Neural progenitor cell (in vitro differentiated cells): ENCODE data around the gene C9orf153. TPM values are rescaled to one million over a fixed set of nuclear protein-coding genes. Genes with fewer than 3 reads are reported as not detected.
"Not testable (repeated sequence)": the region's sequence is repeated elsewhere in the genome, so short reads cannot be mapped to it uniquely, and the experiment has no call there.

ENCODE experiments used
- DNase-seq: peaks from one replicate; pipeline ENCODE4 v3.0.0-alpha.2; 2016; ENCODE audit warnings: low spot score
- H2AFZ ChIP-seq: fragments of 200-600 bp; sonication (generic); replicated peaks from 2 replicates; pipeline ENCODE4 v1.6.1; 2016; ENCODE audit warnings: antibody characterized with exemption
- H3F3A ChIP-seq: fragments of 200-600 bp; sonication (generic); 2 replicates; pipeline ENCODE4 v1.6.1; 2016; ENCODE audit warnings: antibody characterized with exemption, low read depth
- H3K27ac ChIP-seq: fragments of 200-600 bp; sonication (generic); 2 replicates; pipeline ENCODE4 v1.5.1; 2016; ENCODE audit warnings: mild to moderate bottlenecking
- H3K27me3 ChIP-seq: fragments of 200-600 bp; sonication (generic); 2 replicates; pipeline ENCODE4 v1.6.1; 2016; ENCODE audit warnings: mild to moderate bottlenecking, moderate library complexity
- H3K36me3 ChIP-seq: fragments of 200-600 bp; sonication (generic); 2 replicates; pipeline ENCODE4 v1.5.1; 2016
- H3K4me1 ChIP-seq: fragments of 200-600 bp; sonication (generic); 2 replicates; pipeline ENCODE4 v1.6.1; 2016; ENCODE audit warnings: mixed run types
- H3K4me2 ChIP-seq: fragments of 200-600 bp; sonication (generic); 2 replicates; pipeline ENCODE4 v1.6.1; 2016
- H3K4me3 ChIP-seq: fragments of 200-600 bp; sonication (generic); 2 replicates; pipeline ENCODE4 v1.5.1; 2016
- H3K79me2 ChIP-seq: fragments of 200-600 bp; sonication (generic); 2 replicates; pipeline ENCODE4 v1.6.1; 2016; ENCODE audit warnings: low read depth
- H3K9ac ChIP-seq: fragments of 200-600 bp; sonication (generic); 2 replicates; pipeline ENCODE4 v1.6.1; 2016
- H3K9me3 ChIP-seq: fragments of 200-600 bp; sonication (generic); 2 replicates; pipeline ENCODE4 v1.5.1; 2016; ENCODE audit warnings: low read depth
- H4K20me1 ChIP-seq: fragments of 200-600 bp; sonication (generic); 2 replicates; pipeline ENCODE4 v1.6.1; 2016; ENCODE audit warnings: low read depth
- H3K27ac Mint-ChIP-seq: 3 replicates; pipeline ENCODE4 v1.8.0; 2021; ENCODE audit warnings: mixed read lengths
- H3K27me3 Mint-ChIP-seq: 2 replicates; pipeline ENCODE4 v1.8.0; 2022; ENCODE audit warnings: low read depth, mild to moderate bottlenecking, inconsistent platforms, moderate library complexity, mixed read lengths; ENCODE audit not compliant: insufficient read depth
- H3K36me3 Mint-ChIP-seq: 3 replicates; pipeline ENCODE4 v1.8.0; 2021; ENCODE audit warnings: mixed read lengths
- H3K4me1 Mint-ChIP-seq: 3 replicates; pipeline ENCODE4 v1.8.0; 2021; ENCODE audit warnings: mixed read lengths
- H3K4me3 Mint-ChIP-seq: 3 replicates; pipeline ENCODE4 v1.8.0; 2021; ENCODE audit warnings: mild to moderate bottlenecking, moderate library complexity, mixed read lengths
- H3K9me3 Mint-ChIP-seq: 3 replicates; pipeline ENCODE4 v1.8.0; 2020; ENCODE audit warnings: mixed read lengths
- EZH2 ChIP-seq: fragments of 200-600 bp; sonication (generic); IDR thresholded peaks from 2 replicates; pipeline ENCODE4 v1.6.1; 2017; ENCODE audit warnings: antibody characterized with exemption, mild to moderate bottlenecking, moderate library complexity
- EZH2phosphoT487 ChIP-seq: fragments of 200-600 bp; sonication (generic); IDR thresholded peaks from 2 replicates; pipeline ENCODE4 v1.6.1; 2017; ENCODE audit warnings: antibody characterized with exemption
- total RNA-seq: library from RNA; depleted of rRNA; stranded (reverse); fragments of >200 nt; gene quantifications from 2 replicates; pipeline ENCODE4 v1.2.3, GENCODE V29; 2015; ENCODE audit warnings: low replicate concordance
- TF ChIP-seq, protein P1 (sequence below): fragments of 200-600 bp; sonication (generic); IDR thresholded peaks from 2 replicates; pipeline ENCODE4 v1.5.1; 2017; ENCODE audit warnings: antibody characterized with exemption, mild to moderate bottlenecking

The C9orf153 gene
- total RNA-seq, 1 donor from 2014 or later: not detected

- no peak overlapping the region for H3K9ac ChIP-seq
- H3K4me1 ChIP-seq: peaks cover 13% of the 10 kb centered on the region
- H3K27ac Mint-ChIP-seq: no peak overlapping the region
- H3K27me3 ChIP-seq: no peaks in the 10 kb centered on the region
- H3K4me1 Mint-ChIP-seq: peaks cover 6% of the 10 kb centered on the region
- no peak overlapping the region for H3K27ac ChIP-seq
- H3K4me3 ChIP-seq: no peak overlapping the region
- no peaks in the 10 kb centered on the region for H3K9me3 Mint-ChIP-seq
- no peak overlapping the region for H3K4me3 Mint-ChIP-seq
- DNase-seq: no peak
- H2AFZ ChIP-seq: no peak overlapping the region
- H4K20me1 ChIP-seq: peaks cover 3% of the 10 kb centered on the region
- peaks cover 8% of the 10 kb centered on the region for H3K36me3 ChIP-seq
- peaks cover 2% of the 10 kb centered on the region for H3K27me3 Mint-ChIP-seq
- peaks cover 5% of the 10 kb centered on the region for H3F3A ChIP-seq
- H3K4me2 ChIP-seq: no peak overlapping the region
- no peaks in the 10 kb centered on the region for H3K79me2 ChIP-seq
- peaks cover 28% of the 10 kb centered on the region for H3K36me3 Mint-ChIP-seq
- H3K9me3 ChIP-seq: no peaks in the 10 kb centered on the region
- TF ChIP-seq, protein P1, sequence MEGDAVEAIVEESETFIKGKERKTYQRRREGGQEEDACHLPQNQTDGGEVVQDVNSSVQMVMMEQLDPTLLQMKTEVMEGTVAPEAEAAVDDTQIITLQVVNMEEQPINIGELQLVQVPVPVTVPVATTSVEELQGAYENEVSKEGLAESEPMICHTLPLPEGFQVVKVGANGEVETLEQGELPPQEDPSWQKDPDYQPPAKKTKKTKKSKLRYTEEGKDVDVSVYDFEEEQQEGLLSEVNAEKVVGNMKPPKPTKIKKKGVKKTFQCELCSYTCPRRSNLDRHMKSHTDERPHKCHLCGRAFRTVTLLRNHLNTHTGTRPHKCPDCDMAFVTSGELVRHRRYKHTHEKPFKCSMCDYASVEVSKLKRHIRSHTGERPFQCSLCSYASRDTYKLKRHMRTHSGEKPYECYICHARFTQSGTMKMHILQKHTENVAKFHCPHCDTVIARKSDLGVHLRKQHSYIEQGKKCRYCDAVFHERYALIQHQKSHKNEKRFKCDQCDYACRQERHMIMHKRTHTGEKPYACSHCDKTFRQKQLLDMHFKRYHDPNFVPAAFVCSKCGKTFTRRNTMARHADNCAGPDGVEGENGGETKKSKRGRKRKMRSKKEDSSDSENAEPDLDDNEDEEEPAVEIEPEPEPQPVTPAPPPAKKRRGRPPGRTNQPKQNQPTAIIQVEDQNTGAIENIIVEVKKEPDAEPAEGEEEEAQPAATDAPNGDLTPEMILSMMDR: no peak
- TF ChIP-seq EZH2 (no peak), EZH2phosphoT487 (no peak)
Observed at GRCh38 chr9:86301686-86302085, 42.2 kb upstream of the C9orf153 start.

DNA sequence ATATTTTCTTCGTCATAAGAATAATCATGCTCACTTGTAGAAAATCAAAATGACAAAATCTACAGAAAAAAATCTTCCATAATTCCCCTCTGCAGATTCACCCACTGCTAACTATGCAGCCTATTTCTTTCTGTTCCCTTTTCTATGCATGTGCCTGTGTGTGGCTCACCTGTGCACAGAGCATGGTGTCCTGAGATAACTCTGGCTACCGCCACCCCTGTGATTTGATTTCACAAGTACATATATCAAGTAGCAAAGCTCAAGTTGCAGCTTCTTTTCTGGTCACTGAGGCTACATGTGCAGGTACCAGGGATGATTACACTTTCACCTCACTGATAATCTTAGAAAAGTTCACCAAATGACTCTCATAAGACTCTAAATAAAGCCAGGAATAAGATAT lies 41.2 kb upstream of the C9orf153 start:
- no peak for DNase-seq
- Mint-ChIP-seq H3K36me3 (peaks cover 23% of the 10 kb centered on the region), H3K4me3 (no peak overlapping the region), H3K9me3 (no peaks in the 10 kb centered on the region), H3K27me3 (no peaks in the 10 kb centered on the region), H3K27ac (no peak overlapping the region), H3K4me1 (peaks cover 6% of the 10 kb centered on the region)
- TF ChIP-seq, protein P1: no peak
- TF ChIP-seq EZH2: no peak
- TF ChIP-seq EZH2phosphoT487: no peak
- H3K4me3 ChIP-seq: no peak overlapping the region
- no peak overlapping the region for H3K4me2 ChIP-seq
- no peaks in the 10 kb centered on the region for H3K27me3 ChIP-seq
- peaks cover 3% of the 10 kb centered on the region for H4K20me1 ChIP-seq
- H3F3A ChIP-seq: peaks cover 5% of the 10 kb centered on the region
- no peak overlapping the region for H3K27ac ChIP-seq
- H3K79me2 ChIP-seq: no peaks in the 10 kb centered on the region
- no peak overlapping the region for H3K9ac ChIP-seq
- H3K36me3 ChIP-seq: peaks cover 8% of the 10 kb centered on the region
- no peaks in the 10 kb centered on the region for H3K9me3 ChIP-seq
- no peak overlapping the region for H2AFZ ChIP-seq
- peaks cover 13% of the 10 kb centered on the region for H3K4me1 ChIP-seq

- Histone ChIP-seq H3K27me3 (no peaks in the 10 kb centered on the region), H3K9me3 (no peaks in the 10 kb centered on the region), H2AFZ (no peak overlapping the region), H4K20me1 (peaks cover 3% of the 10 kb centered on the region), H3K79me2 (no peaks in the 10 kb centered on the region), H3K27ac (no peak overlapping the region), H3K4me3 (no peak overlapping the region), H3K4me1 (peaks cover 7% of the 10 kb centered on the region), H3K36me3 (peaks cover 8% of the 10 kb centered on the region), H3K9ac (no peak overlapping the region), H3K4me2 (no peak overlapping the region), H3F3A (peaks cover 3% of the 10 kb centered on the region)
- no peaks in the 10 kb centered on the region for H3K9me3 Mint-ChIP-seq
- H3K27me3 Mint-ChIP-seq: peaks cover under 1% of the 10 kb centered on the region
- DNase-seq: no peak
- TF ChIP-seq, protein P1: no peak
- no peak for TF ChIP-seq EZH2
- TF ChIP-seq EZH2phosphoT487: no peak
- H3K27ac Mint-ChIP-seq: no peak overlapping the region
- peaks cover 21% of the 10 kb centered on the region for H3K36me3 Mint-ChIP-seq
- no peak overlapping the region for H3K4me3 Mint-ChIP-seq
- peaks cover 6% of the 10 kb centered on the region for H3K4me1 Mint-ChIP-seq
Observed at GRCh38 chr9:86298873-86299272, 39.4 kb upstream of the C9orf153 start.

DNA sequence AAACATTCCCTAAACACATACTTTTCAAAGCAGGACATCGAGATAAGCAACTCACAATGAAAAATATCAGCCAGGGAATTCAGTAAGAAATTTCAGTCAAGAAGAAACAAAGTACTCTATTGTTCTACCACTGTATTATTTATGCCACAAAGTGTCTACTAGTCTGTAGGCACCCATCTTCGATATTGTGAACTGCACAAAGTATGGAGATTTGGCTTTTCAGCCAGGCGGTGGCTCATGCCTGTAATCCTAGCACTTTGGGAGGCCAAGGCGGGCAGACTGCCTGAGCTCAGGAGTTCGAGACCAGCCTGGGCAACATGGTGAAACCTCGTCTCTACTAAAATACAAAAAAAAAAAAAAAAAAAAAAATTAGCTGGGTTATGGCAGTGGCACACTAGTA lies 30.9 kb upstream of the C9orf153 start:
- not testable (repeated sequence) for H2AFZ ChIP-seq, H3K27me3 Mint-ChIP-seq, H4K20me1 ChIP-seq, H3K9me3 Mint-ChIP-seq, H3K36me3 ChIP-seq, DNase-seq, H3K79me2 ChIP-seq, H3K27ac Mint-ChIP-seq, H3K27ac ChIP-seq, H3F3A ChIP-seq, H3K9me3 ChIP-seq, H3K36me3 Mint-ChIP-seq, H3K27me3 ChIP-seq, H3K4me3 ChIP-seq, H3K4me2 ChIP-seq, H3K4me3 Mint-ChIP-seq, H3K9ac ChIP-seq
- peaks cover 34% of the 10 kb centered on the region for H3K4me1 Mint-ChIP-seq
- H3K4me1 ChIP-seq: peaks cover 26% of the 10 kb centered on the region
